HFFc6 (cell line): ENCODE data around the gene CLRN3. TPM values are rescaled to one million over a fixed set of nuclear protein-coding genes. Genes with fewer than 3 reads are reported as not detected.

Experiments
- DNase-seq: peaks from one replicate; pipeline ENCODE4 v3.0.0-alpha.2; 2018
- H3K27ac Mint-ChIP-seq: 2 replicates; pipeline ENCODE4 v1.8.0; 2020; ENCODE audit warnings: mild to moderate bottlenecking, mixed read lengths
- H3K27me3 Mint-ChIP-seq: 2 replicates; pipeline ENCODE4 v1.8.0; 2021; ENCODE audit warnings: mild to moderate bottlenecking, moderate library complexity, mixed read lengths; ENCODE audit not compliant: insufficient read depth
- H3K36me3 Mint-ChIP-seq: 2 replicates; pipeline ENCODE4 v1.8.0; 2021; ENCODE audit warnings: low read depth, mixed read lengths
- H3K4me1 Mint-ChIP-seq: 2 replicates; pipeline ENCODE4 v1.8.0; 2020; ENCODE audit warnings: low read depth, mixed read lengths
- H3K4me3 Mint-ChIP-seq: 2 replicates; pipeline ENCODE4 v1.8.0; 2020; ENCODE audit warnings: mild to moderate bottlenecking, moderate library complexity, mixed read lengths
- H3K9me3 Mint-ChIP-seq: 2 replicates; pipeline ENCODE4 v1.8.0; 2020; ENCODE audit warnings: mild to moderate bottlenecking, mixed read lengths
- total RNA-seq, 6 experiments: library from RNA; stranded (reverse); fragmentation: NEBNext Ultra II Directional; extraction: Animal tissue kit (Norgen Biotek cat#: 25700); gene quantifications; 2 replicates in 1 of 6; 3 replicates in 5 of 6; pipeline ENCODE4 v1.2.3, GENCODE V29; 2021
- TF ChIP-seq, protein P1 (sequence below): fragments of 200-600 bp; sonication (generic); IDR thresholded peaks from 2 replicates; pipeline ENCODE4 v1.5.0; 2021; ENCODE audit warnings: antibody characterized with exemption, mild to moderate bottlenecking

CLRN3 gene
- total RNA-seq, 6 experiments from 2014 or later: not detected

DNA sequence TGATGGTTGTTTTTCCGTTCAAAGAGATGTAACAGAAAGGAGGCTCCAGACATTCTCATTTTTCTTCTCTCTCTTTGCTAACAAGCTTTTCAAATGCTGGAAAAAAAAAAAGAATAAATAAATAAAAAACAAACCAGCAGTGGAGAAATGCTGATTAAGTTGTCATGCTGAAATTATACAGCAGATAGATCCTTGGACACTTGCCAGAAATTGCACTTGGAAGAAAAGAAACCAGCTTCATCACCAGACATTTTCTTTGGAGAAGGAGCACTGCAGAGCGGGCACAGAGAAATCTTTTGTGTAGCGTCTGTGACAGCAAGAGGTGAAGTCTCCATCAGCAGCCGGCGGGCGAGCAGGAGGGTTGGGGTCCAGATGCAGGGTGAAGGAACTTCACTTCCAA, 55.8 kb downstream of the CLRN3 start:
- H3K4me1 Mint-ChIP-seq: no peaks in the 10 kb centered on the region
- peaks cover 35% of the 10 kb centered on the region for H3K9me3 Mint-ChIP-seq
- TF ChIP-seq, protein P1, sequence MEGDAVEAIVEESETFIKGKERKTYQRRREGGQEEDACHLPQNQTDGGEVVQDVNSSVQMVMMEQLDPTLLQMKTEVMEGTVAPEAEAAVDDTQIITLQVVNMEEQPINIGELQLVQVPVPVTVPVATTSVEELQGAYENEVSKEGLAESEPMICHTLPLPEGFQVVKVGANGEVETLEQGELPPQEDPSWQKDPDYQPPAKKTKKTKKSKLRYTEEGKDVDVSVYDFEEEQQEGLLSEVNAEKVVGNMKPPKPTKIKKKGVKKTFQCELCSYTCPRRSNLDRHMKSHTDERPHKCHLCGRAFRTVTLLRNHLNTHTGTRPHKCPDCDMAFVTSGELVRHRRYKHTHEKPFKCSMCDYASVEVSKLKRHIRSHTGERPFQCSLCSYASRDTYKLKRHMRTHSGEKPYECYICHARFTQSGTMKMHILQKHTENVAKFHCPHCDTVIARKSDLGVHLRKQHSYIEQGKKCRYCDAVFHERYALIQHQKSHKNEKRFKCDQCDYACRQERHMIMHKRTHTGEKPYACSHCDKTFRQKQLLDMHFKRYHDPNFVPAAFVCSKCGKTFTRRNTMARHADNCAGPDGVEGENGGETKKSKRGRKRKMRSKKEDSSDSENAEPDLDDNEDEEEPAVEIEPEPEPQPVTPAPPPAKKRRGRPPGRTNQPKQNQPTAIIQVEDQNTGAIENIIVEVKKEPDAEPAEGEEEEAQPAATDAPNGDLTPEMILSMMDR: no peak
- no peaks in the 10 kb centered on the region; the same call in 1 of the 2 replicates for H3K27me3 Mint-ChIP-seq
- H3K36me3 Mint-ChIP-seq: no peaks in the 10 kb centered on the region
- DNase-seq: no peak
- no peak overlapping the region for H3K27ac Mint-ChIP-seq
- H3K4me3 Mint-ChIP-seq: no peak overlapping the region

DNA sequence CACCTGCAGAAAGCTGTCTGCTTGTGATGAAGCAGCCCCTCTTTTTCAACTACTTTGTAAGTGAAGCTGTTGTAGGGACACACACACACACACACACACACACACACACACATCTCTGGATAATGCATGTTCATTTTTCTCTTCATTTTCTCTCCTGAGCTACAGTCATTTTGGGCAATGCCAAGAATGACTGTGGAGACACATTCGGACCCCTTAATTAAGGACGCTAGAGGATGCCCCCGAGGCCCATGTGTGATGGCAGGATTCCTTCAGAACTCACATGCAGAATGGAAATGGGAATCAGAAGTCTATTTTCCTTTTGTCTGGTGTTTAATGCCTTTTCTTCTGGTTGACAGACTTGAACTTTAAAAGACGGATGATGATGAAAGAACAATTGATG, 56.6 kb downstream of the CLRN3 start:
- Mint-ChIP-seq H3K36me3 (no peaks in the 10 kb centered on the region), H3K4me1 (no peaks in the 10 kb centered on the region), H3K27ac (no peak overlapping the region), H3K4me3 (no peak overlapping the region), H3K9me3 (peaks cover 42% of the 10 kb centered on the region), H3K27me3 (no peaks in the 10 kb centered on the region; the same call in 1 of the 2 replicates)
- no peak for DNase-seq
- TF ChIP-seq, protein P1: no peak

DNA sequence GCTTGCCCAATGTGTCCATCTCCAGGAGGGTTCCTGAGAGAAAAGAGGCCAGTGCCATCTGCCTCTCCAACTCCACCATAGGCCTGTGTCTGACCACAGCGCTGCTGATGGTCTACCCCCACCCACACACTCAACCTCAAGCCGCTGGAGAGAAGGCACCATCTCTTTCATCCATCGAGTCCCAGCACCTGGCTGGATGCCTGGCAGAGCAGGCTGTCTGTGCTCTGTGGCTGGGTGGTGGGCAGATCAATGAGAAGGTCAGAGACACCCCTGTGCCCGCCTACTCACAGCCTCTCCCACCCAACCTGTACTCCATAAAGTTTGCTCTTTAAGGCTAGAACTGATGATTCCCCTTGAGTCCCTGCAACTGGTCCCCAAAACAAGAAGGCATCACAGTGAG, 58.0 kb downstream of the CLRN3 start:
- H3K36me3 Mint-ChIP-seq: no peaks in the 10 kb centered on the region
- no peak overlapping the region for H3K4me3 Mint-ChIP-seq
- no peaks in the 10 kb centered on the region; the same call in 1 of the 2 replicates for H3K27me3 Mint-ChIP-seq
- TF ChIP-seq, protein P1: no peak
- no peaks in the 10 kb centered on the region for H3K4me1 Mint-ChIP-seq
- no peak for DNase-seq
- peaks cover 50% of the 10 kb centered on the region for H3K9me3 Mint-ChIP-seq
- H3K27ac Mint-ChIP-seq: no peak overlapping the region

DNA sequence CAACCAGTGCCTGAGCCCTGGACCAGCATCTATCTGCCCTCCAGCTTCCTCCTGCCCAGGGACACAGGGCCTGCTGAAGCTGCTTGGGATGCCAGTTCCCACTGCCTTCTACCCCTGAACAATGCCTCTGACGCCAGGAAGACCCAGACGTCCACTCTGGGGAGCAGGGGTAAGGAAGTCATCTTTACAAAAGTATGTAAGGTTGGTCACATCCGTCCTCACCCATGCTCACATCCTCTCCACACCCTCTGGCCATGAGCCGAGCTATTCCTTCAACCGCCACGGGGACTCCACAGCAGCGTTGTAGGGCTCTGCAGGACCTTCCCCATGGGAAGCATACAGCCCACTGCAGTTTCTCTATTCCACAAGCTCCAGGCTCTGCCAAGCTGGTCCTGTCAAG, 58.5 kb downstream of the CLRN3 start:
- Mint-ChIP-seq H3K36me3 (no peaks in the 10 kb centered on the region), H3K9me3 (peaks cover 50% of the 10 kb centered on the region), H3K27ac (no peak overlapping the region), H3K4me1 (no peaks in the 10 kb centered on the region), H3K4me3 (no peak overlapping the region), H3K27me3 (no peaks in the 10 kb centered on the region; the same call in 1 of the 2 replicates)
- no peak for DNase-seq
- TF ChIP-seq, protein P1: no peak

DNA sequence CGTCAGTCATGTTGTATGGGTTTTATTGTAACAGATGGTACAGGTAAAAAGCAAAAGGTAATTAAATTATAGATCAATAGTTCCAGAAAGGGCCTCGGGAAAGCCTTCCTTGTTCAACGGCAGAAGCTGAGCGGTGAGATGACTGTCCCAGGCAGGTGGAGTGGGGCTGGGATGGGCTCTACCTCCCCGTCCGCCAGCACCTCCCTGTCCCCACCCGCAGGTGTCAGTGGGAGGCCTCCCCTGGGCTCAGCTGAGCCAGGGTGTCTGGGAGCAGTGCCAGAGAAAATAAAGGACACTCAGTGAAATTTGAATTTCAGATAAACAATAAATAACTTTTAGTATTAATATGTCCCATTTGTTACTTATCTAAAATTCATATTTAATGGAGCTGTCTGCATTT, 58.9 kb downstream of the CLRN3 start:
- Mint-ChIP-seq H3K4me1 (no peaks in the 10 kb centered on the region), H3K9me3 (peaks cover 46% of the 10 kb centered on the region), H3K36me3 (no peaks in the 10 kb centered on the region), H3K4me3 (no peak overlapping the region), H3K27ac (no peak overlapping the region), H3K27me3 (no peaks in the 10 kb centered on the region; the same call in 1 of the 2 replicates)
- DNase-seq: no peak
- TF ChIP-seq, protein P1: no peak

DNA sequence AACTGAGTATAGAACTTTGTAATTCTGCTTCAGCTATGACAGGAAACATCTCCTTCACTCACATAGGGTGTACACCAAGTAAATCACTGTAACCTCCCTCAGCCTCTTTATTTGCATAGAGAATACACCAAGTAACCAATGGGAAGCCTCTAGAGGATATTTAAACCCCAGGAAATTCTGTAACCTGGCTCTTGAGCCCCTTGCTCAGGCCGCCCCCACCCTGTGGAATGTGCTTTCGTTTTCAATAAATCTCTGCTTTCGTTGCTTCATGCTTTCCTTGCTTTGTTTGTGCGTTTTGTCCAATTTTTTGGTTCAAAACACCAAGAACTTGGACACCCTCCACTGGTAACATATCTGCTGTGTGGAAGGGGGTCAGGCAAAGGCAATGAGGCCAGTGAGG, 60.2 kb downstream of the CLRN3 start:
- H3K4me3 Mint-ChIP-seq: no peak overlapping the region
- TF ChIP-seq, protein P1: no peak

More for the DNA sequence above, 60.2 kb downstream of the CLRN3 start:
- Mint-ChIP-seq H3K27ac (no peak overlapping the region), H3K9me3 (peaks cover 50% of the 10 kb centered on the region), H3K4me1 (no peaks in the 10 kb centered on the region), H3K36me3 (no peaks in the 10 kb centered on the region), H3K27me3 (no peaks in the 10 kb centered on the region; the same call in 1 of the 2 replicates)
- DNase-seq: no peak
